Ishikawa (cell line): ENCODE data around the gene SMIM8.

ENCODE experiments used
- CEBPB ChIP-seq: IDR thresholded peaks from 2 replicates; pipeline ENCODE4 v1.6.1; 2012
- CREB1 ChIP-seq: IDR thresholded peaks from 2 replicates; pipeline ENCODE4 v1.6.1; 2012; ENCODE audit warnings: low read depth
- EGR1 ChIP-seq: IDR thresholded peaks from 2 replicates; pipeline ENCODE4 v1.6.1; 2012
- EP300 ChIP-seq: IDR thresholded peaks from 2 replicates; pipeline ENCODE4 v1.6.1; 2012; ENCODE audit warnings: borderline replicate concordance
- MAX ChIP-seq: IDR thresholded peaks from 2 replicates; pipeline ENCODE4 v1.6.1; 2012
- NFIC ChIP-seq: IDR thresholded peaks from 2 replicates; pipeline ENCODE4 v1.6.1; 2012
- RAD21 ChIP-seq: IDR thresholded peaks from 2 replicates; pipeline ENCODE4 v1.6.1; 2012; ENCODE audit warnings: low read depth
- REST ChIP-seq: IDR thresholded peaks from 2 replicates; pipeline ENCODE4 v1.6.1; 2012; ENCODE audit warnings: low read depth, mild to moderate bottlenecking
- TAF1 ChIP-seq: IDR thresholded peaks from 2 replicates; pipeline ENCODE4 v1.6.1; 2012; ENCODE audit warnings: low read depth, mild to moderate bottlenecking
- TCF12 ChIP-seq: IDR thresholded peaks from 2 replicates; pipeline ENCODE4 v1.6.1; 2012; ENCODE audit warnings: low read depth
- TEAD4 ChIP-seq: IDR thresholded peaks from 2 replicates; pipeline ENCODE4 v1.6.1; 2012
- USF1 ChIP-seq: IDR thresholded peaks from 2 replicates; pipeline ENCODE4 v1.6.1; 2012
- YY1 ChIP-seq: IDR thresholded peaks from 2 replicates; pipeline ENCODE4 v1.6.1; 2012; ENCODE audit warnings: low read depth
- ZBTB7A ChIP-seq: IDR thresholded peaks from 2 replicates; pipeline ENCODE4 v1.6.1; 2012; ENCODE audit warnings: low read depth

SMIM8 gene

GRCh38 chr6:87382861-87383260, 60.5 kb downstream of the SMIM8 start:
- TF ChIP-seq RAD21 (no peak), ZBTB7A (no peak), TAF1 (no peak), MAX (no peak), TCF12 (no peak), NFIC (no peak), TEAD4 (no peak), EP300 (no peak), EGR1 (no peak), YY1 (no peak), USF1 (no peak), CEBPB (no peak), REST (no peak), CREB1 (no peak)

DNA sequence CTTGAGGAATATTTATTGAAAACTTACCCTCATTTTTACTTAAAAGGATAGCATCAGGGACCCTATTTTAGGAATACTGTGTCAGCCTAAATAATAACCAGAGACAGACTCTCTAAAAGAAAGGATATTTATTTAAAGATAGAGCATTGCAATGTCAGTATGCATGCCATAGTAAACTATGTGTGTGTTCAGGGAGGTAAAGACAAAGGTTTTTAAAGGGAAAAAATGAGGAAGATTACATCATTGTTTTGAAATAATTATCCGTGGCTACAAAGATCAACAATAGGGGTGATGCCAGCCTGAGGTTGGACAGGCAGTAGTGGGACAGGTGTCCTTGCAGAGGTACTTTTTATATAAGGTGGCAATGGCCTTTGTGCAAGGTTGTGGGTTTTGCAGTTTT, 61.6 kb downstream of the SMIM8 start:
- TF ChIP-seq TEAD4 = no peak
- no peak for TF ChIP-seq NFIC
- no peak for TF ChIP-seq TAF1
- TF ChIP-seq EGR1 = no peak

- no peak for TF ChIP-seq TAF1
These were observed 62.1 kb downstream of the SMIM8 start for GRCh38 chr6:87384449-87384848.

DNA sequence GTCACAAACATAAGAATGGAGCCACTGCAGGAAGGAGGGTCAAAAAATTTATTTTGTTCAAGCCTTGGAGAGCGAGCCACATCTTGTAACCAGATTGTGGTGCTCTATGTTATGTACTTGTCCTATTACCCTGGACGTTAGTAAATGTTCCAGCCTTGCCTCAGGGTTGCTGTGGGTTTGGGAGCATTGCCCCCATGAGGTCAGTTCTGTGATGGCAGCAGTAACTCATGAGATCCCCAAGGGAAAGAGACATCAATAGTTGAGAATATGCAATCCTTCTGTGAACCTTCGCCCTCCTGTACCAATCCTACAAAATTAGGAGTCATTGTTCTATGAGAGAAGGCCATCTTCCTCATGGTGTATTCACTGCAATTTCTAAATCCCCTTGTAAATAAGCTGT, 68.9 kb downstream of the SMIM8 start:
- peak; percentile 69 for TF ChIP-seq RAD21
- TF ChIP-seq TEAD4 = no peak
